Activated CD4-positive, alpha-beta T cell treated with anti-CD3 and anti-CD28 coated beads for 24 hours (primary cell): ENCODE measurements around the gene NINJ2.
"Not testable (repeated sequence)": the region's sequence is repeated elsewhere in the genome, so short reads cannot be mapped to it uniquely, and the experiment has no call there.

ENCODE experiments used
- DNase-seq, 2 donors: peaks; one replicate each; pipeline ENCODE4 v3.0.0-alpha.2; 2020; ENCODE audit warnings: low read depth in 2 of 2

The NINJ2 gene

GRCh38 chr12:641321-641720 is 21.9 kb downstream of the NINJ2 start:
- not testable (repeated sequence) for DNase-seq

GRCh38 chr12:640773-641172 is 22.5 kb downstream of the NINJ2 start:
- no peak for DNase-seq

- DNase-seq: no peak
These were observed 23.3 kb downstream of the NINJ2 start for GRCh38 chr12:639988-640387.

GRCh38 chr12:639566-639965 is 23.7 kb downstream of the NINJ2 start:
- DNase-seq: no peak

GRCh38 chr12:638953-639557 is 24.2 kb downstream of the NINJ2 start:
- no peak for DNase-seq

- DNase-seq: no peak
These were observed 26.6 kb downstream of the NINJ2 start for GRCh38 chr12:636632-637031.

- DNase-seq: no peak
These were observed 29.5 kb downstream of the NINJ2 start for GRCh38 chr12:633731-634130.

- no peak for DNase-seq
These were observed 31.0 kb downstream of the NINJ2 start for GRCh38 chr12:632102-632696.

GRCh38 chr12:630656-631632 is 32.3 kb downstream of the NINJ2 start:
- peak; percentile 46 to 53 for DNase-seq

GRCh38 chr12:628742-629078 is 34.5 kb downstream of the NINJ2 start:
- not testable (repeated sequence) for DNase-seq

- DNase-seq: no peak
These were observed 35.1 kb downstream of the NINJ2 start for GRCh38 chr12:627863-628741.

GRCh38 chr12:627285-627684 is 36.0 kb downstream of the NINJ2 start:
- DNase-seq: no peak

GRCh38 chr12:625998-626397 is 37.2 kb downstream of the NINJ2 start:
- DNase-seq: no peak

GRCh38 chr12:623865-624372 is 39.3 kb downstream of the NINJ2 start:
- DNase-seq: no peak

- no peak for DNase-seq
These were observed 39.9 kb downstream of the NINJ2 start for GRCh38 chr12:623172-623864.

GRCh38 chr12:622416-622815 is 40.8 kb downstream of the NINJ2 start:
- DNase-seq: no peak

- DNase-seq: no peak
These were observed 43.9 kb downstream of the NINJ2 start for GRCh38 chr12:619346-619745.

GRCh38 chr12:618605-619004 is 44.6 kb downstream of the NINJ2 start:
- no peak for DNase-seq

- no peak for DNase-seq
These were observed 45.8 kb downstream of the NINJ2 start for GRCh38 chr12:617304-617915.

- no peak for DNase-seq
These were observed 47.6 kb downstream of the NINJ2 start for GRCh38 chr12:615620-616019.
